Trophoblast cell (in vitro differentiated cells and primary cell): ENCODE data around the gene SLC15A2.
"Not testable (repeated sequence)": the region's sequence is repeated elsewhere in the genome, so short reads cannot be mapped to it uniquely, and the experiment has no call there.

ENCODE experiments used
- DNase-seq, 2 donors: peaks; one replicate each; pipeline ENCODE4 v3.0.0-alpha.2; 2016
- H2AFZ ChIP-seq: 2 replicates; pipeline ENCODE4 v1.6.1; 2013; ENCODE audit warnings: low read length, moderate library complexity, mild to moderate bottlenecking; ENCODE audit not compliant: insufficient read depth, poor library complexity
- H2AK5ac ChIP-seq: 2 replicates; pipeline ENCODE4 v1.6.1; 2013; ENCODE audit warnings: mild to moderate bottlenecking, low read length
- H2BK120ac ChIP-seq: 2 replicates; pipeline ENCODE4 v1.6.1; 2013; ENCODE audit warnings: low read length, mild to moderate bottlenecking, moderate library complexity; ENCODE audit not compliant: insufficient read depth, poor library complexity
- H2BK12ac ChIP-seq: 2 replicates; pipeline ENCODE4 v1.6.1; 2013; ENCODE audit warnings: mild to moderate bottlenecking, low read length, moderate library complexity
- H2BK5ac ChIP-seq: 2 replicates; pipeline ENCODE4 v1.6.1; 2013; ENCODE audit warnings: low read length, low read depth, moderate library complexity, mild to moderate bottlenecking; ENCODE audit not compliant: poor library complexity
- H3K14ac ChIP-seq: 2 replicates; pipeline ENCODE4 v1.6.1; 2013; ENCODE audit warnings: mild to moderate bottlenecking, low read length
- H3K18ac ChIP-seq: 2 replicates; pipeline ENCODE4 v1.6.1; 2013; ENCODE audit warnings: mild to moderate bottlenecking, low read length
- H3K23ac ChIP-seq: 2 replicates; pipeline ENCODE4 v1.6.1; 2013; ENCODE audit warnings: low read length
- H3K27ac ChIP-seq: 2 replicates; pipeline ENCODE4 v1.5.1; 2013; ENCODE audit warnings: low read depth, mild to moderate bottlenecking, inconsistent platforms, low read length, moderate library complexity
- H3K27me3 ChIP-seq: 2 replicates; pipeline ENCODE4 v1.6.1; 2013; ENCODE audit warnings: inconsistent platforms, mild to moderate bottlenecking, low read length, moderate library complexity; ENCODE audit not compliant: insufficient read depth
- H3K36me3 ChIP-seq, 2 experiments: 1 replicate in 1 of 2; 2 replicates in 1 of 2; pipeline ENCODE4 v1.6.1; 2013; ENCODE audit warnings: low read length in 2 of 2, mild to moderate bottlenecking in 2 of 2, moderate library complexity in 1 of 2; ENCODE audit not compliant: insufficient read depth in 2 of 2, control insufficient read depth in 1 of 2
- H3K4ac ChIP-seq: 2 replicates; pipeline ENCODE4 v1.6.1; 2013; ENCODE audit warnings: low read depth, mild to moderate bottlenecking, low read length, moderate library complexity
- H3K4me1 ChIP-seq, 2 experiments: 1 replicate in 1 of 2; 2 replicates in 1 of 2; pipeline ENCODE4 v1.6.1; 2013; ENCODE audit warnings: low read length in 2 of 2, mild to moderate bottlenecking in 2 of 2, moderate library complexity in 1 of 2; ENCODE audit not compliant: insufficient read depth in 2 of 2, control insufficient read depth in 1 of 2
- H3K4me2 ChIP-seq: 2 replicates; pipeline ENCODE4 v1.6.1; 2013; ENCODE audit warnings: inconsistent platforms, mild to moderate bottlenecking, low read length, moderate library complexity
- H3K4me3 ChIP-seq: 2 replicates; pipeline ENCODE4 v1.5.1; 2013; ENCODE audit warnings: mild to moderate bottlenecking, low read depth, low read length, inconsistent platforms
- H3K79me1 ChIP-seq: one replicate; pipeline ENCODE4 v1.6.1; 2013; ENCODE audit warnings: low read length
- H3K79me2 ChIP-seq: 2 replicates; pipeline ENCODE4 v1.6.1; 2013; ENCODE audit warnings: low read length, mild to moderate bottlenecking; ENCODE audit not compliant: control insufficient read depth, insufficient read depth, poor library complexity
- H3K9ac ChIP-seq: 2 replicates; pipeline ENCODE4 v1.6.1; 2013; ENCODE audit warnings: mild to moderate bottlenecking, low read length
- H3K9me3 ChIP-seq: 2 replicates; pipeline ENCODE4 v1.6.1; 2013; ENCODE audit warnings: low read depth, mild to moderate bottlenecking, control low read depth, inconsistent platforms, low read length; ENCODE audit not compliant: insufficient read depth
- H4K12ac ChIP-seq: 2 replicates; pipeline ENCODE4 v1.6.1; 2013; ENCODE audit warnings: low read depth, mild to moderate bottlenecking, low read length, moderate library complexity
- H4K8ac ChIP-seq: 2 replicates; pipeline ENCODE4 v1.6.1; 2013; ENCODE audit warnings: low read depth, mild to moderate bottlenecking, low read length, moderate library complexity
- H4K91ac ChIP-seq: one replicate; pipeline ENCODE4 v1.6.1; 2013; ENCODE audit warnings: low read depth, mild to moderate bottlenecking, low read length, moderate library complexity
- WGBS: extraction: QIAGEN DNeasy Blood & Tissue Kit; methylation state at CpG from one replicate; pipeline ENCODE4 v1.1.7; 2013; ENCODE audit warnings: missing lambda C conversion rate; ENCODE audit not compliant: insufficient read length, insufficient coverage; ENCODE audit errors: extremely low coverage; 5-methylcytosine and 5-hydroxymethylcytosine counted together

SLC15A2 gene

DNA sequence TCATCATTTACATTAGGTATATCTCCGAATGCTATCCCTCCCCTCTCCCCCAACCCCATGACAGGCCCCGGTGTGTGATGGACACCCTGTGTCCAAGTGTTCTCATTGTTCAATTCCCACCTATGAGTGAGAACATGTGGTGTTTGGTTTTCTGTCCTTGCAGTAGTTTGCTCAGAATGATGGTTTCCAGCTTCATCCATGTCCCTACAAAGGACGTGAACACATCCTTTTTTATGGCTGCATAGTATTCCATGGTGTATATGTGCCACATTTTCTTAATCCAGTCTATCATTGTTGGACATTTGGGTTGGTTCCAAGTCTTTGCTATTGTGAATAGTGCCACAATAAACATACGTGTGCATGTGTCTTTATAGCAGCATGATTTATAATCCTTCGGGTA is 36.4 kb upstream of the SLC15A2 start:
- H3K79me1 ChIP-seq, H3K23ac ChIP-seq, H3K27ac ChIP-seq, H3K36me3 ChIP-seq, DNase-seq, H3K4ac ChIP-seq, H3K27me3 ChIP-seq, H3K9ac ChIP-seq, H2BK5ac ChIP-seq, H3K79me2 ChIP-seq, H2BK12ac ChIP-seq, H2AK5ac ChIP-seq, H2BK120ac ChIP-seq, H3K4me3 ChIP-seq, H3K4me1 ChIP-seq, H3K4me2 ChIP-seq, H4K8ac ChIP-seq, H3K9me3 ChIP-seq, H3K18ac ChIP-seq, H4K91ac ChIP-seq, H3K14ac ChIP-seq, H4K12ac ChIP-seq, H2AFZ ChIP-seq: not testable (repeated sequence)
- no CpG with 5 or more reads among the region's 5 CpGs for WGBS

DNA sequence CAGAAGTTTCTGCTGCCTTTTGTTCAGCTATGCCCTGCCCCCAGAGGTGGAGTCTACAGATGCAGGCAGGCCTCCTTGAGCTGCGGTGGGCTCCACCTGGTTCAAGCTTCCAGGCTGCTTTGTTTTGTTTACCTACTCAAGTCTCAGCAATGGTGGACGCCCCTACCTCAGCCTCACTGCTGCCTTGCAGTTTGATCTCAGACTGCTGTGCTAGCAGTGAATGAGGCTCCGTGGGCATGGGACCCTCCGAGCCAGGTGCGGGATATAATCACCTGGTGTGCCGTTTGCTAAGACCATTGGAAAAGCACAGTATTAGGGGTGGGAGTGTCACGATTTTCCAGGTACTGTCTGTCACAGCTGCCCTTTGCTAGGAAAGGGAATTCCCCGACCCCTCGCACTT is 31.0 kb upstream of the SLC15A2 start:
- not testable (repeated sequence) for H3K27ac ChIP-seq, H2AFZ ChIP-seq, H3K9ac ChIP-seq, H2BK12ac ChIP-seq, H3K9me3 ChIP-seq, H4K91ac ChIP-seq, H3K4ac ChIP-seq, H3K79me1 ChIP-seq, H3K4me1 ChIP-seq, H3K79me2 ChIP-seq, H3K18ac ChIP-seq, H3K4me3 ChIP-seq, DNase-seq, H2BK5ac ChIP-seq, H3K14ac ChIP-seq, H4K12ac ChIP-seq, H3K4me2 ChIP-seq, H2AK5ac ChIP-seq, H2BK120ac ChIP-seq, H4K8ac ChIP-seq, H3K27me3 ChIP-seq, H3K36me3 ChIP-seq, H3K23ac ChIP-seq
- WGBS: no CpG with 5 or more reads among the region's 9 CpGs

DNA sequence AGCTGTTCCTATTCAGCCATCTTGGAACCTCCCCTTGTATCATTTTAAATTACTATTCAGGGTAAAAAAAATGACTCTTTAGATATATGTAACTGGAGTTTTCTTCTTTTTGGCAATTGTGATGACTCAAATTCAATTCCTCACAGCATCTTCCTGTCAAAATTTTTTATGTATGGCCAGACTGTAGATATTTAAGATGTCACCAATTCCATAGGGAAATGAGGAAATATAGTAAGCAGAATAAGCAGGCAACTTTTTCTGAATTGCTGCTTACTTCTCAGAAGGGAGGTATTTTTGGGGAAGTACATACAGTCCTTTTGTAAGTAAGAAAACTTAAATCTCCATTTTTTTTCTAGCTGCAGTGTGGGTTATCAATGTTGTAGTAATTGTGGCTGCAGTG is 30.4 kb upstream of the SLC15A2 start:
- H2AK5ac ChIP-seq: no peak overlapping the region
- H3K23ac ChIP-seq: no peak overlapping the region
- no peak overlapping the region for H3K4ac ChIP-seq
- H4K12ac ChIP-seq: no peak overlapping the region
- DNase-seq: no peak
- no peak overlapping the region for H4K8ac ChIP-seq
- no peak overlapping the region for H3K9ac ChIP-seq
- H3K27me3 ChIP-seq: no peaks in the 10 kb centered on the region
- no peak overlapping the region for H3K18ac ChIP-seq
- no peak overlapping the region for H3K4me2 ChIP-seq
- no peak overlapping the region for H3K27ac ChIP-seq
- no peaks in the 10 kb centered on the region for H3K79me2 ChIP-seq
- H3K36me3 ChIP-seq: peaks cover 3% of the 10 kb centered on the region in 2 experiments
- no peak overlapping the region for H3K14ac ChIP-seq
- H2BK120ac ChIP-seq: no peak overlapping the region
- H2AFZ ChIP-seq: no peak overlapping the region
- H2BK12ac ChIP-seq: no peak overlapping the region
- no peaks in the 10 kb centered on the region for H3K4me1 ChIP-seq
- peaks cover 7% of the 10 kb centered on the region for H3K9me3 ChIP-seq
- no peaks in the 10 kb centered on the region for H3K79me1 ChIP-seq
- H4K91ac ChIP-seq: no peak overlapping the region
- no peak overlapping the region for H3K4me3 ChIP-seq
- H2BK5ac ChIP-seq: no peak overlapping the region

DNA sequence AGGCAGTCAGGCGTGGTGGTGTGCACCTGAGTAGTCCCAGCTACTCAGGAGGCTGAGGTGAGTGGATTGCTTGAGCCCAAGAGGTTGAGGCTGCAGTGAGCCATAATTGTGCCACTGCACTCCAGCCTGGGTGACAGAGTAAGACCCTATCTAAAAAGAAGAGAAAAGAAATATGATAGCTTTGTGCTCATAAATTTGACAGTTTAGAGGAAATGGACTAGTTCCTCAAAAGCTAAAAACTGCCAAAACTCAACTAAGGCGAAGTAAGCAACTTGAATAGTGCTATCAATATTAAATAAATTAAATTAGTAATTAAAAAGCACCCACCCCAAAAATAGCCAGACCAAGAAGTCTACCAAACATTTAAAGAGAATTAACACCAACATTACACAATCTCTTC is 24.5 kb upstream of the SLC15A2 start:
- Histone ChIP-seq H3K4me3 (no peak overlapping the region), H4K91ac (no peak overlapping the region), H2BK5ac (no peak overlapping the region), H3K27ac (no peak overlapping the region), H3K14ac (no peak overlapping the region), H3K4ac (no peak overlapping the region), H2AK5ac (no peak overlapping the region), H3K27me3 (no peaks in the 10 kb centered on the region), H3K18ac (no peak overlapping the region), H2BK120ac (no peak overlapping the region), H3K23ac (no peak overlapping the region), H2AFZ (no peak overlapping the region), H3K9ac (no peak overlapping the region), H3K9me3 (no peaks in the 10 kb centered on the region), H3K4me2 (no peak overlapping the region), H3K4me1 (no peaks in the 10 kb centered on the region), H3K79me1 (no peaks in the 10 kb centered on the region), H2BK12ac (no peak overlapping the region), H4K12ac (no peak overlapping the region), H3K79me2 (no peaks in the 10 kb centered on the region), H3K36me3 (no peaks in the 10 kb centered on the region), H4K8ac (no peak overlapping the region)
- WGBS: no CpG with 5 or more reads among the region's 2 CpGs
- no peak for DNase-seq

DNA sequence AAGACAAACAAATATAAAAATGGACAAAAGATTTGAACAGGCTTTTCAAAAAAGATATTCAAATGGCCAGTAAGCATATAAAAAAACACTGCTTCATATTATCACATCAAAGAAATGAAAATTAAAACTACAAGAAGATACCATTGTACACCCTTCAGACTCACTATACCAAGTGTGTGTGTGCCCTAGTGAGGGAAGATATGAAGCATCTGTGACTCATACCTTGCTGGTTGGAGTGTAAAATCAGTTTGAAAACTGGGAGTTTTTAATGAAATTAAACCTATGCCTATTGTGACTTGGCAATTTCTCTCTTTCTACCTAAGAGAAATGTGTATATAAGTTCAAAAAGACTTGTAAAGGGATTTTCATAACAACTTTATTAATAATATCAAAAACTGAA is 23.5 kb upstream of the SLC15A2 start:
- Histone ChIP-seq H3K4me2 (no peak overlapping the region), H3K18ac (no peak overlapping the region), H3K23ac (no peak overlapping the region)

More for the DNA sequence above, 23.5 kb upstream of the SLC15A2 start:
- Histone ChIP-seq H3K4me3 (no peak overlapping the region), H3K79me1 (no peaks in the 10 kb centered on the region), H2AFZ (no peak overlapping the region), H2BK12ac (no peak overlapping the region), H3K14ac (no peak overlapping the region), H4K8ac (no peak overlapping the region), H3K9me3 (no peaks in the 10 kb centered on the region), H3K36me3 (no peaks in the 10 kb centered on the region), H2BK120ac (no peak overlapping the region), H3K9ac (no peak overlapping the region), H3K4ac (no peak overlapping the region), H2BK5ac (no peak overlapping the region), H2AK5ac (no peak overlapping the region), H3K27ac (no peak overlapping the region), H3K27me3 (no peaks in the 10 kb centered on the region), H3K4me1 (no peaks in the 10 kb centered on the region), H3K79me2 (no peaks in the 10 kb centered on the region), H4K91ac (no peak overlapping the region), H4K12ac (no peak overlapping the region)
- no peak for DNase-seq
